Progenitor cell of endocrine pancreas (in vitro differentiated cells): Measurements from ENCODE around the gene UQCRQ. TPM values are rescaled to one million over a fixed set of nuclear protein-coding genes. Genes with fewer than 3 reads are reported as not detected.

Experiments
- DNase-seq: peaks from one replicate; pipeline ENCODE4 v3.0.0; 2021; ENCODE audit warnings: low spot score; ENCODE audit not compliant: unreplicated experiment
- H3K27ac Mint-ChIP-seq: 2 replicates; pipeline ENCODE4 v1.8.0; 2021; ENCODE audit warnings: mild to moderate bottlenecking, moderate library complexity, mixed read lengths
- H3K27me3 Mint-ChIP-seq: 2 replicates; pipeline ENCODE4 v1.8.0; 2021; ENCODE audit warnings: mixed read lengths
- H3K36me3 Mint-ChIP-seq: 2 replicates; pipeline ENCODE4 v1.8.0; 2022; ENCODE audit warnings: mixed read lengths; ENCODE audit not compliant: insufficient read depth
- H3K4me1 Mint-ChIP-seq: 2 replicates; pipeline ENCODE4 v1.8.0; 2021; ENCODE audit warnings: low read depth, mixed read lengths
- H3K4me3 Mint-ChIP-seq: 2 replicates; pipeline ENCODE4 v1.8.0; 2021; ENCODE audit warnings: low read depth, mild to moderate bottlenecking, moderate library complexity, mixed read lengths
- H3K9me3 Mint-ChIP-seq: 2 replicates; pipeline ENCODE4 v1.8.0; 2021; ENCODE audit warnings: low read depth, mixed read lengths
- total RNA-seq: library from RNA; stranded (reverse); gene quantifications from 2 replicates; pipeline ENCODE4 v1.2.1, GENCODE V29; 2021
- TF ChIP-seq, protein P1 (sequence below): fragments of 200-600 bp; sonication (generic); IDR thresholded peaks from one replicate; pipeline ENCODE4 v1.5.0; 2021; ENCODE audit warnings: antibody characterized with exemption, mild to moderate bottlenecking; ENCODE audit not compliant: unreplicated experiment

Gene UQCRQ
- total RNA-seq, 1 donor from 2014 or later = 230 TPM

GRCh38 chr5:132841305-132841704, 25.1 kb upstream of the UQCRQ start:
- Mint-ChIP-seq H3K9me3 (no peaks in the 10 kb centered on the region), H3K36me3 (no peaks in the 10 kb centered on the region), H3K27ac (no peak overlapping the region), H3K4me1 (peaks cover 6% of the 10 kb centered on the region), H3K4me3 (no peak overlapping the region), H3K27me3 (peaks cover 3% of the 10 kb centered on the region)
- TF ChIP-seq, protein P1, sequence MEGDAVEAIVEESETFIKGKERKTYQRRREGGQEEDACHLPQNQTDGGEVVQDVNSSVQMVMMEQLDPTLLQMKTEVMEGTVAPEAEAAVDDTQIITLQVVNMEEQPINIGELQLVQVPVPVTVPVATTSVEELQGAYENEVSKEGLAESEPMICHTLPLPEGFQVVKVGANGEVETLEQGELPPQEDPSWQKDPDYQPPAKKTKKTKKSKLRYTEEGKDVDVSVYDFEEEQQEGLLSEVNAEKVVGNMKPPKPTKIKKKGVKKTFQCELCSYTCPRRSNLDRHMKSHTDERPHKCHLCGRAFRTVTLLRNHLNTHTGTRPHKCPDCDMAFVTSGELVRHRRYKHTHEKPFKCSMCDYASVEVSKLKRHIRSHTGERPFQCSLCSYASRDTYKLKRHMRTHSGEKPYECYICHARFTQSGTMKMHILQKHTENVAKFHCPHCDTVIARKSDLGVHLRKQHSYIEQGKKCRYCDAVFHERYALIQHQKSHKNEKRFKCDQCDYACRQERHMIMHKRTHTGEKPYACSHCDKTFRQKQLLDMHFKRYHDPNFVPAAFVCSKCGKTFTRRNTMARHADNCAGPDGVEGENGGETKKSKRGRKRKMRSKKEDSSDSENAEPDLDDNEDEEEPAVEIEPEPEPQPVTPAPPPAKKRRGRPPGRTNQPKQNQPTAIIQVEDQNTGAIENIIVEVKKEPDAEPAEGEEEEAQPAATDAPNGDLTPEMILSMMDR = no peak
- DNase-seq = no peak

DNA sequence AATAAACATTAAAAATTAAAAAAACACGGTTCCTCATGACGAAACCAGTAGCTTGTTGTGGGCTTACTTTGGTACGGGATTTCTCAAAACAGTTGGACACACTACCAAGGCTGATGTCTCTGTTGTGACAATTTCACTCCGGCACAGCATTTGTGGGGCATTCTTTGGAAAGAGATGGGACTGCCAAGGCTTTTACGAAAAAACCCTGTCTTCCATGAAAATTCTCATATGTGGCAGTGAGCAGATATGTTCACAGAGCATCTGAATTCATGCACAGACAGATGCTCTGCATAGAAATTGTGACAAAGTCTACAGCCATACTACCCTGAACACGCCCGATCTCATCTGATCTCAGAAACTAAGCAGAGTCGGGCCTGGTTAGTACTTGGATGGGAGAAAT, 18.2 kb upstream of the UQCRQ start:
- Mint-ChIP-seq H3K36me3 (no peaks in the 10 kb centered on the region), H3K4me3 (no peak overlapping the region), H3K27ac (no peak overlapping the region), H3K4me1 (peaks cover 2% of the 10 kb centered on the region), H3K27me3 (no peaks in the 10 kb centered on the region), H3K9me3 (no peaks in the 10 kb centered on the region)
- DNase-seq = no peak
- TF ChIP-seq, protein P1 = no peak

DNA sequence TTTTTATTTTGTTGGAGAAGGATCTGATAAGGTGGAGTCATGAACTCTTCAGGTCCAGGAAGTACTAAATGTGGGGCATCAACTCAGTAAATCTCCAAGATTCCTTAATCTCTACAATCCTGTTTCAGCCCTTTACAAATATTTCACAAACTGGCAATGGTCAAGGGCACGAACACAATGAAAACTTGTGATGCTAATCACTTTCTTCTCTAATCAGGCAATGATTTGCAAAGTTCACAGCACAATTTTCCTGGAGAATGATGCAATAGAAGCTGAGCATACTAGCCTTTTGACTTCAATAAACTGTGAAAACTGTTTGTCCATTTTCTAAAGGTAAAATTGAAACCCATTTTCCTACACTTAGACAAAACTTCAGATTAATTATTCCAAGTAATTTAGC, 17.1 kb upstream of the UQCRQ start:
- Mint-ChIP-seq H3K36me3 (no peaks in the 10 kb centered on the region), H3K9me3 (no peaks in the 10 kb centered on the region), H3K4me1 (peaks cover 5% of the 10 kb centered on the region), H3K4me3 (no peak overlapping the region), H3K27ac (peak overlapping the region; percentile 80), H3K27me3 (no peaks in the 10 kb centered on the region)
- TF ChIP-seq, protein P1 = no peak
- no peak for DNase-seq

DNA sequence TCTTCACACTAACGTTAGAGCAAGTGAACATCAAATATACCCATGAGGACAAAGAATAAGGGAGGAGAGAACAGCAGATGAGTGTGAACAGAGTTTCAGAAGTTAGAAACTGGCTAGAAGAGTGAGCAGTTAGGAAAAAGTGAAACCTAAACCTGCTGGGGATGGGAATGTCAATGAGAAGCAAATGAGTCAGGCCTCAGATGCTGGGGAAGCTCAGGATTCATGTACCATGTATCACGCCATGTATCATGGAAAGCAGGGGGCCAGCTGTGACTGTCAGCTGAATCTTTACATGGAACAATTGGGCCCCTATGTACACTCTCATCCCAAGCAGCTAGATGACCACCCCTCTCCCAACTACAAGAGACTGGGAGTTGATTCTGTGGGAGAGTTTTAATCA, 16.4 kb upstream of the UQCRQ start:
- H3K36me3 Mint-ChIP-seq = no peaks in the 10 kb centered on the region
- TF ChIP-seq, protein P1 = no peak
- peaks cover 5% of the 10 kb centered on the region for H3K4me1 Mint-ChIP-seq
- H3K9me3 Mint-ChIP-seq = no peaks in the 10 kb centered on the region
- DNase-seq = no peak
- H3K4me3 Mint-ChIP-seq = no peak overlapping the region
- H3K27ac Mint-ChIP-seq = no peak overlapping the region
- H3K27me3 Mint-ChIP-seq = no peaks in the 10 kb centered on the region

DNA sequence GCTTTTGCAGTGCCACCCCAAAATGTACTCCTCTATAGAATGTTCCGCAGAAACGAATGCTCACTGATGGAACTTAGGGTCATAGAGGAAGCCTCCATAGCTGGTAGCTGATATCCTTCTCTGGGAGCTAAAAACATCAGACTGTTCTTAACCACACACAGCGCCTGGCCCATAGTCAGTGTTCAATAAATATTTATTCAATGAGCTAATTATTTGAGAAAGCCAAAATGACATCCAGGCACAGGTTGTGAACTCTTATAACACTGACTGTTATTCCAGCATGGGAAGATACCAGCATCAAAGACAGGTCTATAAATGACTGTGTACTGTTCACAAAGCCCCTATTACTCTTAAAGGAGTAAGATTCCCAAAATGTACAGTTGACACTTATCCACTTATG, 13.1 kb upstream of the UQCRQ start:
- TF ChIP-seq, protein P1 = no peak
- no peak for DNase-seq
- H3K4me3 Mint-ChIP-seq = no peak overlapping the region
- H3K36me3 Mint-ChIP-seq = no peaks in the 10 kb centered on the region
- peaks cover 5% of the 10 kb centered on the region for H3K4me1 Mint-ChIP-seq
- no peaks in the 10 kb centered on the region for H3K9me3 Mint-ChIP-seq
- no peaks in the 10 kb centered on the region for H3K27me3 Mint-ChIP-seq
- H3K27ac Mint-ChIP-seq = no peak overlapping the region
